Muscle of back (tissue), 11 donors: ENCODE measurements around the gene GADL1. TPM values are rescaled to one million over a fixed set of nuclear protein-coding genes. Genes with fewer than 3 reads are reported as not detected.

Experiments
- DNase-seq, 3 donors: peaks; one replicate each; pipeline versions ENCODE4 v3.0.0 to v3.0.0-alpha.2; 2013
- polyA plus RNA-seq, 10 donors: library from polyadenylated mRNA; unstranded; fragments of 120-200 nt; gene quantifications; one replicate each; pipeline ENCODE4 v1.2.1, GENCODE V29; 2013; ENCODE audit not compliant: insufficient read length in 10 of 10

GADL1 gene
- polyA plus RNA-seq, 10 donors, result 12.7 to 31.8 (median 24.0) TPM

GRCh38 chr3:30696896-30697295, 197.6 kb downstream of the GADL1 start:
- no peak for DNase-seq

GRCh38 chr3:30696403-30696819, 198.1 kb downstream of the GADL1 start:
- DNase-seq, result no peak

- DNase-seq, result no peak
These were observed 199.0 kb downstream of the GADL1 start for GRCh38 chr3:30695302-30696061.

- no peak for DNase-seq
These were observed 199.8 kb downstream of the GADL1 start for GRCh38 chr3:30694668-30695067.

- DNase-seq, result no peak
These were observed 200.3 kb downstream of the GADL1 start for GRCh38 chr3:30694148-30694547.

- DNase-seq, result peak; percentile 66 to 85 (median 69)
These were observed 200.9 kb downstream of the GADL1 start for GRCh38 chr3:30693470-30694120.

GRCh38 chr3:30692498-30693130, 201.8 kb downstream of the GADL1 start:
- no peak for DNase-seq

GRCh38 chr3:30691944-30692343, 202.5 kb downstream of the GADL1 start:
- no peak for DNase-seq

GRCh38 chr3:30691249-30691880, 203.1 kb downstream of the GADL1 start:
- no peak for DNase-seq

- DNase-seq, result no peak
These were observed 204.3 kb downstream of the GADL1 start for GRCh38 chr3:30690199-30690598.

- DNase-seq, result peak in 1 of 3 donors; percentile 54
These were observed 205.5 kb downstream of the GADL1 start for GRCh38 chr3:30688776-30689641.

- DNase-seq, result no peak
These were observed 206.4 kb downstream of the GADL1 start for GRCh38 chr3:30687930-30688570.

GRCh38 chr3:30686799-30687198, 207.7 kb downstream of the GADL1 start:
- no peak for DNase-seq

GRCh38 chr3:30686176-30686575, 208.3 kb downstream of the GADL1 start:
- no peak for DNase-seq

- no peak for DNase-seq
These were observed 209.2 kb downstream of the GADL1 start for GRCh38 chr3:30685267-30685667.

GRCh38 chr3:30684356-30684755, 210.1 kb downstream of the GADL1 start:
- DNase-seq, result no peak

GRCh38 chr3:30683769-30684168, 210.7 kb downstream of the GADL1 start:
- no peak for DNase-seq

GRCh38 chr3:30682434-30683155, 211.9 kb downstream of the GADL1 start:
- no peak for DNase-seq

GRCh38 chr3:30681649-30682211, 212.7 kb downstream of the GADL1 start:
- DNase-seq, result peak in 1 of 3 donors; percentile 74
